NCI-H1105 treated with DMSO at 0.1 percent for 48 hours (cell line): ENCODE results near the gene COL5A2.

ENCODE experiments used
- DNase-seq: peaks from one replicate; lab custom pipeline; 2025; lab: John Stamatoyannopoulos, UW

The COL5A2 gene

DNA sequence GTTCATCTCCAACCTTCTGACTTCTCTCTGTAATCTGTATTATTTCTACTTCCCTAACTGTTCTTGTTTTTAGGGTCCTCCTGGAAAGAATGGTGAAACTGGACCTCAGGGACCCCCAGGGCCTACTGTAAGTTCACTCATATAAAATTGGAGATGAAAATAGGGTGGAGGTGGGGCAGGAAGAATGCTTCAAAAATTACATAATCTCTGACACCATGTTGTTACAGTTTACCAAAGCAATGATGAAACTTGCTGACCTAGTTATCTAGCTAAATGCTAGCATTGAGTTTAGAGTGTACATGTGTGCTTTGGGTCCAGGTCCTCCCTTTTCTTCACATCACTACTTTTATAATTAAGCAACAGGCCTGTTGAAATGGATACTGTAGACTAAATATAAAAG, 182.3 kb downstream of the COL5A2 start:
- DNase-seq: no peak

DNA sequence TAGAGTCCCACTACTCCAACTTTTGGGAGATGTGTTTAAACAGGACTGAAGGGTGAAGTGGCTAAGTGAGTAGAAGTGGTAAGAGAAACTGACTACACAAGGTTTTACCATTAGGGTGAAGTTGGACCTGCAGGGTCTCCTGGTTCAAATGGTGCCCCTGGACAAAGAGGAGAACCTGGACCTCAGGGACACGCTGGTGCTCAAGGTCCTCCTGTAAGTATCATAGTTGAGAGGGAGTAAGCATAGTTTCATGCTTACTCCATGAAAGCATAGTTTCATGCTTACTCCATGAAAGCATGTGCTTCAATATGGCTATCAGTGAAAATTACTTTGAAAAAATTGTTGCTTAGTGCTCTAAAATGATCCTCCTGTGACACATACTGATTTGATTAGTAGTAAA, 186.3 kb downstream of the COL5A2 start:
- no peak for DNase-seq

DNA sequence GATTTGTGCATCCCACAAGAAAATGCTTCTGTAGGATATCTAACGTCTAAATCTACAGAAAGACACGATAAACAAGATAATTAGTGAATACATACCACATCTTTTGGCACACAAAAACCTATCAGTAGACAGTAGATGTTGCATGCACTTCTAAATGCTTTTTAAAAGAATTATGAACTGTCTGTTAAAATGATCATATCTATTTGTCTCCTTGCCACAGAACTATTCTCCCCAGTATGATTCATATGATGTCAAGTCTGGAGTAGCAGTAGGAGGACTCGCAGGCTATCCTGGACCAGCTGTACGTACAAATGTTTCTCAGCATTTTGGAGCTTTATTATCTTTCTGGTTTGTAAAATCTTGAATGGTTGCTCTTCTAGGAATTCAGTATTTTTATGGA, 192.7 kb downstream of the COL5A2 start:
- DNase-seq: no peak

DNA sequence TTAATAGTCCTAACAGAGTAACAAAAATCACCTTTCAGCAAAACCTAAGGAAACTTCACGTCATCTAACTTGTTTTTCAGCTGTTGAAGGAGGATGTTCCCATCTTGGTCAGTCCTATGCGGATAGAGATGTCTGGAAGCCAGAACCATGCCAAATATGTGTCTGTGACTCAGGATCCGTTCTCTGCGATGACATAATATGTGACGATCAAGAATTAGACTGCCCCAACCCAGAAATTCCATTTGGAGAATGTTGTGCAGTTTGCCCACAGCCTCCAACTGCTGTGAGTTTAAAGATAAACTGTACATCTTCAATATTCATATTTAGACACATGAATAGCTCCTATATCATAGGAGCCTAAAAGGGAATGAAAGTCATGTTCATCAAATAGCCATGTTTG, 194.9 kb downstream of the COL5A2 start:
- DNase-seq: no peak

DNA sequence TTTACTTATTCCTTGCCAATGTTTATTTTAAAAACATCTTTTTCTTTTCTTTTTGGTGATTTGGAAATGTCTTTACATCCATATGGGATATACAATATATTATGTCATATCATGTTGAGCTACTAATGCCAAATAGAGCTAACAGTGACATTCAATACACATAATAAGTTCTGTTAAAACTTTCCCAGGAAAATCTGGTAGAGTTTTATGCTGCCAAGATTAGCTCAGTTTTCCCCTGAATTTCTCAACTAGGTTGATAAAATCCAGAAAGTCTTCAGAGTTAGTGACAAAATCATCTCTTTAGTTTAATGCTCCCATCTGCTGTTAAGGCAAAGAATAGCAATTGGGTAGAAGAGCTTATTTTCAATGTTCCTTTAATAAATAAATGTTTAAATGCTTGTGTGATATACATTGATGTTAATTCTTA, 195.5 kb downstream of the COL5A2 start:
- DNase-seq: no peak

DNA sequence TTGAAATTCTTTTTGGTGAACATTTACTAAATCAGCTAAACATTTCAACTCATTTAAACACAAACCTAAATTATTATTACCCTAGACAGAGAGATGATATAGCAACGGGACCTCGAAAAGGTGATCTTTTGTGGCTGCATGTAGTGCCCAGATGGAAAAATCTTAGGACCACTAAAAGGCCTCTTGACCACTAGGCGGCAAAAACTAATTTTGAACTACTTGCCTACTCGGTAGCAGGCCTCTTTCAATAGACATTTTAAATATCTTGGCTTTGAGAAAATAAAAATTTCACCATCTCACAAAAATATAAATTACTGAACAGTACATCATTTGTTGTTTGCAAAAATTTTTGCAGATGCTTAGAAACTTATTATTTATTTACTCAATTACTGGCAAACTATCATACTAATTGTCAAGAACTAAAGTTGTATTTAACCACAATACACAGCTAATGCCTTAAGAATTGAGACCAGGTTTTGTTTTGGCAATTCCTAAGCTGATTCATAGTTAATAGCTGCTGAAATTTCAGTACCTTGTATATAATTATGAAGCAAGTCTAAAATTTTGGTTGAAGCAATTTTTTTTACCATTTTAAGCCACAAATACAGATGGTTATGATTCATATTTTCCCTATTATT, 196.0 kb downstream of the COL5A2 start:
- no peak for DNase-seq
